Stimulated activated CD8-positive, alpha-beta memory T cell treated with anti-CD3 and anti-CD28 coated beads, Interleukin-2, amount 100 ng/mL, for 48 hours (primary cell): ENCODE measurements around the gene TBC1D14.
A peak's percentile ranks its signal among the peaks of the same experiment; 100 is the strongest.
"Not testable (repeated sequence)": the region's sequence is repeated elsewhere in the genome, so short reads cannot be mapped to it uniquely, and the experiment has no call there.

Source experiments
- DNase-seq, 2 donors: peaks; one replicate each; pipeline ENCODE4 v3.0.0-alpha.2; 2020; ENCODE audit warnings: low read depth in 2 of 2

The TBC1D14 gene

GRCh38 chr4:6910340-6910959 lies 824 bp downstream of the TBC1D14 start:
- DNase-seq: no peak

GRCh38 chr4:6910960-6911874 lies 1.6 kb downstream of the TBC1D14 start:
- no peak for DNase-seq

GRCh38 chr4:6911917-6912316 lies 2.3 kb downstream of the TBC1D14 start:
- not testable (repeated sequence) for DNase-seq

GRCh38 chr4:6912441-6912840 lies 2.8 kb downstream of the TBC1D14 start:
- DNase-seq: no peak

GRCh38 chr4:6913350-6913905 lies 3.8 kb downstream of the TBC1D14 start:
- no peak for DNase-seq

GRCh38 chr4:6914448-6914847 lies 4.8 kb downstream of the TBC1D14 start:
- DNase-seq: no peak

GRCh38 chr4:6915041-6916005 lies 5.7 kb downstream of the TBC1D14 start:
- no peak for DNase-seq

- no peak for DNase-seq
These were observed 6.5 kb downstream of the TBC1D14 start for GRCh38 chr4:6916069-6916586.

- no peak for DNase-seq
These were observed 7.2 kb downstream of the TBC1D14 start for GRCh38 chr4:6916587-6917460.

GRCh38 chr4:6917461-6918271 lies 8.0 kb downstream of the TBC1D14 start:
- no peak for DNase-seq

- no peak for DNase-seq
These were observed 8.7 kb downstream of the TBC1D14 start for GRCh38 chr4:6918338-6918737.

- no peak for DNase-seq
These were observed 10.5 kb downstream of the TBC1D14 start for GRCh38 chr4:6920171-6920570.

GRCh38 chr4:6923507-6923906 lies 13.9 kb downstream of the TBC1D14 start:
- no peak for DNase-seq

GRCh38 chr4:6924361-6924779 lies 14.7 kb downstream of the TBC1D14 start:
- no peak for DNase-seq

- DNase-seq: no peak
These were observed 15.8 kb downstream of the TBC1D14 start for GRCh38 chr4:6925357-6925836.

- no peak for DNase-seq
These were observed 16.5 kb downstream of the TBC1D14 start for GRCh38 chr4:6926081-6926480.

- DNase-seq: peak in 1 of 2 donors; percentile 37
These were observed 17.3 kb downstream of the TBC1D14 start for GRCh38 chr4:6926681-6927478.

GRCh38 chr4:6928081-6928480 lies 18.5 kb downstream of the TBC1D14 start:
- no peak for DNase-seq
